Activated naive CD8-positive, alpha-beta T cell treated with anti-CD3 and anti-CD28 coated beads, Interleukin-2, amount 50 U/mL, for 16 hours (primary cell): ENCODE results near the gene IP6K1.

Source experiments
- DNase-seq: peaks from one replicate; pipeline ENCODE4 v3.0.0-alpha.2; 2020; ENCODE audit warnings: low read depth, low spot score

The IP6K1 gene

DNA sequence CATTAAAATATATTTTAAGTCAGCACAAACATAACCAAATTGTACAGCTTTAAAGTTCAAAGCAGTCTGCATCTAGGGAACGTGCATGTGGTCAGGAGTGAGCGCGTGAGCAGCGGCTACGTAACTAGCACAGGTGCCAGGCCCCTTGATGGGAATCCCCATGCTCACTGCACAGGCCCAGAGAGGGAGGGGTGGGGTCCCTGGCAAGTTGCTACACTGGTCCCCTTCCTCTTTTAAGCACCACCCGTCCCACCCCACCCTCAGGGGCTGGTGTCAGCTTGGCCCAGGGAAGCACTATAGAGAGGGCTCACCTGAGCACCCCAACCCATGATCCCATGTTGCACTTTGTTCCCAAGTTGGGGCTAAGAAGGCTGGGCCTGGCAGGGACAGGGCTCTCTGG is 61.8 kb downstream of the IP6K1 start:
- DNase-seq = no peak

- peak; percentile 79 for DNase-seq
Measured at GRCh38 chr3:49723628-49724551, 62.5 kb downstream of the IP6K1 start, which contains the start of gene GMPPB. GMPPB (minus strand) TSS chr3:49723951; CDS start chr3:49723726, 225 bp downstream.

GRCh38 chr3:49723296-49723627 is 63.1 kb downstream of the IP6K1 start:
- no peak for DNase-seq

- no peak for DNase-seq
Measured at GRCh38 chr3:49722896-49723295, 63.4 kb downstream of the IP6K1 start.

DNA sequence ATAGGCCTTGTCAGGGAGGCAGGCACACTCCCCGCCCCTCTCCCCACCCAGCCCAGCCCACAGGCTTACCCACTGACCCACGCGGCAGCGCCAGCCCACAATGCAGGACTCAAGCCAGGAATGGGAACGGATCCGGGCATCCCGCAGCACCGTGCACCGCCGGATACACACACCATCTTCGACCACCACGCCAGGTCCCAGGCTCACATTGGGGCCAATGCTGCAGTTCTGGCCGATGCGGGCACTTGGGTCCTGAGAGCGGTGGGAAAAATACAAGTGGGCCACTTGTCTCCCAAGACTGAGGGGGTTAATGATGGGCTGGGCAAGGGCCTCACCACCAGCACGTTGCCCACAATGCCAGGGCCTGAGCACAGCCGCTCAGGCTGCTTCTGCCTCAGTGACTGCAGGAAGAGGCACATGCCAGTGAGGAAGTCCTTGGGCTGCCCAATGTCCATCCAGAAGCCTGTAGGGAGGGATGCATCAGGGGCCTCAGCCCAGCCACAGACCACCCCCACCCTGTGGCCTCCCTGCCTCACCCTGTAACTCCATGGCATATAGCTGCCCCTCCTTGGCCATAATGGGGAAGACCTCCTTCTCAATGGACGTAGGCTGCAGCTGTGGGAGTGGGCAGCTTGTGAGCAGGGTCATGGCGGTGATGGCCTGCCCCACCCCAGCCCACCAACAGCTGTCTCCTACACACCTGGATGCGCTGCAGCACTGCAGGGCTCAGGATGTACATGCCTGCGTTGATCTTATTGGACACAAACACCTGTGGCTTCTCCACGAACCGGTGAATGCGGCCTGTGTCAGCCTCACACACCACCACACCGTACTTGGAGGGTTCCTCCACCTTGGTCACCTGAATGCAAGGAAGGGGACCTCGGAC is 64.2 kb downstream of the IP6K1 start:
- no peak for DNase-seq

DNA sequence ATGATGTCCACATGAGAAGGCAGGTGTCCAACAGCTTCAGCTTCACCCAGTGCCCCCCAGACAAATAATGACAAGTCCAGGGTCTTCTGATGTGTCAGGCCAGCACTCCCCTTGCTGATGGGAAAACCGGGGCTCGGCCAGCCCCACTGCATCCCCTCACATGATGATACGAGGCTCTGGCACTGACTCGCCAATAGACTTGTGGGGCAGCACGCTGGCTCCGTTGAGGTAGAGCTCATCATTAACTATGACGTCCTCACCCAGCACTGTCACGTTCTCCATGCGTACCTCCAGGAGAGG is 64.8 kb downstream of the IP6K1 start:
- no peak for DNase-seq

- DNase-seq = no peak
Measured at GRCh38 chr3:49720855-49721595, 65.3 kb downstream of the IP6K1 start.

- peak; percentile 81 for DNase-seq
Measured at GRCh38 chr3:49719214-49719884, 67.0 kb downstream of the IP6K1 start, which contains the start of gene AMIGO3. AMIGO3 (minus strand) TSS chr3:49719684; CDS start chr3:49719465, 219 bp downstream.

DNA sequence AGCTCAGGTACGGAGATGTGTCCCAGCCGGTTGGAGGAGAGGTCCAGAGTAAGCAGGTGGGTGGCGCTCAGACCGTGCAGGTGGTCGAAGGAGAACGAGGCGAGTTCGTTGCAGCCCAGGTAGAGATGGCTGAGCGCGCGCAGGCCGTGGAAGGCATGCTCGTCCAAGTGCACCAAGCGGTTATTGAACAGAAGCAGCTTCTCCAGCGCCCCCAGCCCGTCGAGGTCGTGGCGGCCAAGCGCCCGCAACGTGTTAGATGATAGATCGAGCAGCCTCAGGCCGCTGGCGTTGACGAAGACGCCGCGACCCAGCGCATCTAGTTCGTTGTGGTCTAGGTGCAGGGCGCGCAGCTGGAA is 67.5 kb downstream of the IP6K1 start:
- no peak for DNase-seq

- no peak for DNase-seq
Measured at GRCh38 chr3:49717959-49718857, 68.1 kb downstream of the IP6K1 start.

DNA sequence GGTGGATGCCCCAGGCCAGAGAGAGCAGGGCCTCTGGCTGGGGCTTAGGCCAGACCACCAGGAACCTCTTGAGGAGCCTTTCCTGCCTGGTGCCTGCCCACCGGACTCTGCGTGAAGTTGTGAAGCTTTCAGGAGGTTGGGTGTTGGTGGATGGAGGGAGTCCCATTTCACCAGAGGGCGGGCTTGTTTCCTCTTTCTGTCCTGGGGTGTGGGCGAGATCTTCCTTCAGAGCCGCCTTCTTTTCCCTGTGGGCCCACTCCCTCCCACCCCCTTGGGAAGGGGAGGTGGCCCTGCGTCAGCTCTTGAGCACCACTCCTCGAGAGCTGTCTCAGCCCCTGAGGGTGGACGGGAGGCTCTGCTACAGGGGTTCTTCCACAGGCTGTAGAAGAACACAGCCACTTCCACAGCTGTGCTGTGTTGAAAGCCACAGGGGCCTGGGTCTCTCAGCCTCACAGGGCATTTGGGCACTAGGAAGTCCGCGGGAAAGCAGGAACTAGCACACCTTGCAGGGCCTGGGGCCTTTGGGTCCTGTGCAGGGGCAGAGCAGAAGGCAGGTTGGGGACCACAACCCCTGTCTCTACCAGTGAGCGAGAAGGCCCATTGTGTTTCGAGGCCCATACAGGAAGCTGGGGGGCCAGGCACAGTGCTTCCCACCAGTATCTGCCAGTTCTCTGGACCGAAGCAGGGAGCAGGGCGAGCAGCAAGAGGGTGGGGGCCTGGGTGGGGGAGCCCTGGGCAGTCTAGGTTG is 69.0 kb downstream of the IP6K1 start:
- no peak for DNase-seq

DNA sequence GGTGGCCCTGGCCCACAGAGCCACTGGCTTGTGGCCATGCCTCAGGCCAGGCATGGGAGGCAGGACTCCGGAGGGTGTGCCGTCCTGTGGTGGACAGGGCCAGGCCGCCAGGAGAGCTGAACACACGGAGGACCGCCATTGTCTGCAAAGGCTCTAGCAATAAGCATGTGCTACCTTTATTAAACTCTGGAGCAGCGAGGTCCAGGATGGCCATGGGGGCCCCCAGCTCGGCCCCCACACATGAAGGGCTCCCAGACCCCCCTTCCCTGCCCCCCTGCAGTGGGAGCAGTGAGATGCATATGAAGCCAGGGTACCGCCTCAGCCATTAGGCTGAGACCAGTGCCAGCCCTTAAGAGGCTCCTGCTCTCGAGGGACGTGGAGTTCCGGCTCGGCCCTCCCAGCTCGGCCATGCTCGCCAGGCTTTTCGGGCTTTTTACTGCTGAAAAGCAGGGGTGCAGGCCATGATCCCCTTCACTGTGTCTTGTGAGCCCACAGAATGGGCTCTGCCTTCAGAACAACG is 69.6 kb downstream of the IP6K1 start:
- no peak for DNase-seq

DNA sequence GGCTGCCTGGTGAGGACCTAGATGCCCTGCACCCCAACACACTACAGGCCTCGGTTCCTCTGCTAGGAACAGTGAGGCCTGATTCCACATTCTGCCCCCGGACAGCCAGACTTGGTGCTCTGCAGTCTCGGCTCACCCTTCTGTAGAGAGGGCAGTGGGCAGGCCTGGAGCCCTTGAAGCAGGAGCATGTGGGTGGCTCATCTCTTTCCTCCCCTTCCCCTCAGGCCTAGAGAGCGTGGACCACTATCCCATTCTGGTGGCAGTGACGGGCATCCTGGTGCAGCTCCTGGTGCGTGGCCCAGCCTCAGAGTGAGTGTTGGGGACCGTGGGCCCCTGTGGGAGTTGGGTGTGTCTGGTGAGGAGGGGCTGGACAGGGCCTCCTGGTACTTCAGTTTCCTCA is 70.2 kb downstream of the IP6K1 start:
- DNase-seq = no peak

DNA sequence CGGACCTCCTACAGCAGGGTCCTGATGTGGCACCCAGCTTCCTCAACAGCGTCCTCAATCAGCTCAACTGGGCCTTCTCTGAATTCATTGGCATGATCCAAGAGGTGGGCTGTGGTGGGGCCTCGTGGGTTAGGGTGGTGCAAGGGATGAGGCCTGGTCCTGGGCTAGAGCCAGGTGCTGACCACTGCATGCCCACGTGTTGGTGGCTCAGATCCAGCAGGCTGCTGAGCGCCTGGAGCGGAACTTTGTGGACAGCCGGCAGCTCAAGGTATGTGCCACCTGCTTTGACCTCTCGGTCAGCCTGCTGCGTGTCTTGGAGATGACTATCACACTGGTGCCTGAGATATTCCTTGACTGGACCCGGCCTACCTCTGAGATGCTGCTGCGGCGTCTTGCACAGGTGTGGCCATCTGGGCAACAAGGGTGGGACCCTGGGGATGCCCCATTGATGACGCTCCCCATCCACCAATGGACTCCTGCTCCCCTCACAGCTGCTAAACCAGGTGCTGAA is 70.7 kb downstream of the IP6K1 start:
- DNase-seq = no peak

GRCh38 chr3:49714728-49715550 is 71.4 kb downstream of the IP6K1 start:
- no peak for DNase-seq

DNA sequence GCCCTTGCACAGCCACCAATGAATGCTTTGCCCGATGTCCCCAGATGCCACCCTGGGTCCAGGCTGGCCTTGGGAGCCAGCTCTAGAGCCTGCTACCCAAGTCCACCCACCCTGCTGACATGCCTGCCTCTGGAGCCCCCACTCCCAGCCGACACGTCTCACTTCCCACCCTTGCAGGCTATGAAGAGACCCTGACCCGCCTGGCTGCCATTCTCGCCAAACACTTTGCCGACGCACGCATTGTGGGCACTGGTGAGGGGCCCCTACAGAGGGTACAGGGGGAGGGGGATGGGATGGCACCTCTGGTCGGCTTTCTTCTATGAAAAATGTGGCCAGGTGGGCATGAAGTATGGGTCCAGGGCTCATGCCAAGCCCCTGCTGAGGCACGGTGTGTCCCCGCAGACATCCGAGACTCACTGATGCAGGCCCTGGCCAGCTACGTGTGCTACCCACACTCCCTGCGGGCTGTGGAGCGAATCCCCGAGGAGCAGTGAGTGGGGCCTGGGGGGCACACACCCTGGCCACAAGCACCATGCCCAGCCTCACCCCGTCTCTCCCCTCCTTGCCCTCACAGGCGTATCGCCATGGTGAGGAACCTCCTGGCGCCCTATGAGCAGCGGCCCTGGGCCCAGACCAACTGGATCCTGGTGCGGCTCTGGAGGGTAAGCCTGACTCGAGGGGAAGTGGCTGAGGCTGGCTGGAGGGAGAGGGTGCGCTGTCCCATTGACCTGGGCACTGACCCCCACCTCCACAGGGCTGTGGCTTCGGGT is 72.8 kb downstream of the IP6K1 start:
- no peak for DNase-seq

DNA sequence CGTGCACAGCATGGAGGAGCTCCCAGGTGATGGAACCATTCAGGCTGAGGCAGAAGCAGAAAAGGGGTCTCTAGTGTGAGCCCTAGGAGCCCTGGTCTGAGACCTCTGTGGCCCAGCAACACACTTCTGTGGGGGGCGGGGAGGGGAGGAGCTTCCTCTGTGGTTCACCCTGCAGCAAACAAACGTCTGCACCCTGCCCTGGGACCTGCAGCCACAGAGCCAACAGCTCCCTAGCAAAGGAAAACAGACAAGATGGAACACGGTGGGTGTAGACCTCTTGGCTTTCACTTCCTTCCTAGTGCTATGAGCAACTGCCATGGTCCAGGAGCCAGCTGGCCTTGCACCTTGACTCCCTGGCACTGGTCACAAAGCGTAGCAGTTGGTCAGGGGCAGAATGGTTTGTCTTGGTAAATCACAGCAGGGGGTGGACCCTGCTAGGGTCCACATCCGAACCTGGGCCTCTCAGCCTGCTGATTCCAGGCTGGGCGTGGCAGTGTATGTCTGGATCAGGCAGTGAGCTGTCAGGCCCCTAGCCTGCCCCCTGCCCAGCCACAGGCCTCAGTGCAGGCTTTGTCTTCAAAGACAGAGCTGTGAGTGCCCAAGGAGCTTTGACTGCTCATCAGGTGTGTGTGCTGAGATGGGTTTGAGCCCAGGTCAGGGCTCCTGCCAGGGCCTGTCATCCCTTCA is 73.6 kb downstream of the IP6K1 start:
- DNase-seq = no peak
